Nucleus accumbens (tissue), 56 donors: ENCODE measurements around the gene CA5A.
"Not testable (repeated sequence)": the region's sequence is repeated elsewhere in the genome, so short reads cannot be mapped to it uniquely, and the experiment has no call there.

Source experiments
- DNase-seq, 56 donors: peaks; one replicate each; lab custom pipeline; 2025; lab: John Stamatoyannopoulos, UW

Gene CA5A

DNA sequence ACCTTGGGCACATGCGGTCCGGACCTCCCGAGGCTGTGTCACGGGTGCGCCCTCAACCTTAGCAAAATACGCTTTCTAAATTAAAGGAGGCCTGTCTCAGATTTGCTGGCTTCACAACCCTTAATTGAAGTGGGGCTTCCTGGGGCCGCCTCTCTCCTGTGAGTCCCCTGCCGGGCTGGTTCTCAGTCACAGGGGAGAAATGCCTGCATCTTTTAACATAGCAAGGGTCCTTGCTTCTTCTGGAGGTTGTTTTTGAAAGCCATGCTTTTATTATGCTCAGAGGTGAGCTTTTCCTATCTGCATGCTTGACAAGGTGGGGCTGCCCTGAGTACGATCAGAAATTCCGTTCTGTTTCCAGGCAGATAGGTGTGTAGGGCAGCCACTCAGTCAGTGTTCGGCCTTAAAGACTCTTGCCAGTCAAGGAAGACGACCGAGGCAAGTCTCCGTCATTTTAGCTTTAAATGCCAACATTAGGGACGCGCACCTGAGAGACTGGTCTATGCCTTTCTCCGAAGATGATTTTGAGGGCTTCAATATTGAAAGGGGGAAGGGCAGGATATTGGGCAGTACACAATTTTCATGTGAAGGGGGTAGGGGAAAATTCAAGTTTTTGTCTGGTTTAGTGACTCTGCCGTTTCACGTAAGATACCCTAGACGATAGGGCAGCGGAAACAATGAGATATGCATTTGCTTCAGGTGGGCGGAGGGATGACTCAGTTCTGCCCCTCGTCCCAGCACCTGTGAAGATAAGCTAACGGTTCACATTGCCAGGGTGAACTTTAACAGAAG is 61.5 kb downstream of the CA5A start:
- DNase-seq, result no peak

DNA sequence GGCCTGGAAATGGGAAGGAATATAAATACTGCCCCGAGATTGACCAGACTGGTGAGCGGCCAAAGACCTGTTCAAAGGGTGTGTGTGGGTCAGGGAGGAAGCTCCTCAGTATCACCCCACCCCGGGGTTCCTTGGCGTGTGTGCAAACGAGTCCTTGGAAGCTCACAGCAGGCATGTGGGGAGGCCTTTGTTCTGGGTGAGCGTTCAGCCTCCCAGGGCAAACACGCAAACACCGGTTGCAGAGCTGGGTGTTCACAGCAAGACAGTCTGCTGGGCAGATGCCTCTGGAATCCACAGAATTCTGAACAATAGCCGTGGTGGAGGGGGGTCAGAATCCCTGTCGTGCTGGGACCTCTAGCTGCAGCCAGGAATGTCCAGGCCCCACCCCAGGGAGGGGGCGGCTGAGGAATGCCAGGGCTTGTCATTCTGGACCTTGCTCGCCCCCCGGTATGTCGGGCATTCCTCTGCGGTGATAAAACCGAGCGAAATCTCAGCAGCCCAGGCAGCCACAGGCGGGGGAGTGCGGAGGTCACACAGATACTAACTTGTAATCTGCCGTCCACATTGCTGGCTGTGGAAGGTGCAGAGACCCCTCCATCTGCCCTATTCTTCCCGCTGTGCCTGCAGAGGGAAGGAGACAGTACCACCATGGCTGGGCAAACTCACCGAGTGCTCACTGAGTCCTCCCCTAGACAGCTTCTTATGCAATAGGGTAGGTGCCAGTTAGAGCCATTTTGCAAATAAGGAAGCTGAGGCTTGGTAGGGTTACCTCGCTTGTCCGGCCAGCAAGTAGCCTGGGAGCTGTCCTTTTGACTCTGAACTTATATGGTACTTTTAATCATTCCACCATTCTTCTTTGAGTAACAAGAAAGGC is 65.7 kb downstream of the CA5A start:
- not testable (repeated sequence) for DNase-seq

DNA sequence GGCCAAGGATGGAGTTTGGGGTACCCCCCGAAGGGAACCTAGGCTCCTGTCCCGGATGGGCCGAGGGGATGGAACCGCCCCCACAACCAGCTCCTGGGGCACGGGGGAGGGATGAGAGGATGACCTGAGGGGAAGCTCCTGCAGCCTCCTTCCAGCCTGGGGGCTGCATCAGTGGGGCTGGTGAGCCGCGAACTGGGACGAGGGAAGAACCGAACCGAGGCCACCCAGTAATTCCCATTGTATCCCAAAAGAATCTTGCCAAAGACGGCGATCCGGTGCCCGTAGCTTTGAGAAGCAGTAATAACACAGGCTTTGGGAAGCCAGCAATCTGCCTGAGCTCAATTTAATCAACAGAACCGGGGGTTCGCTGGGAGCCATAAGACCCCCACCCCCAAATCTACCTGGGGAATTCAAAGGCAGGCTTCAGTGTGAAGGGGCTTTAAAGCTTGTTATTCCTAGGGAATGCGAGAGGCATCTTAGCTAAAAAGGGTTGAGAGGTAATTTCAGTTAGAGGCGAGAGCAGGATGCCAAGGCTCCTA is 66.4 kb downstream of the CA5A start:
- not testable (repeated sequence) for DNase-seq

DNA sequence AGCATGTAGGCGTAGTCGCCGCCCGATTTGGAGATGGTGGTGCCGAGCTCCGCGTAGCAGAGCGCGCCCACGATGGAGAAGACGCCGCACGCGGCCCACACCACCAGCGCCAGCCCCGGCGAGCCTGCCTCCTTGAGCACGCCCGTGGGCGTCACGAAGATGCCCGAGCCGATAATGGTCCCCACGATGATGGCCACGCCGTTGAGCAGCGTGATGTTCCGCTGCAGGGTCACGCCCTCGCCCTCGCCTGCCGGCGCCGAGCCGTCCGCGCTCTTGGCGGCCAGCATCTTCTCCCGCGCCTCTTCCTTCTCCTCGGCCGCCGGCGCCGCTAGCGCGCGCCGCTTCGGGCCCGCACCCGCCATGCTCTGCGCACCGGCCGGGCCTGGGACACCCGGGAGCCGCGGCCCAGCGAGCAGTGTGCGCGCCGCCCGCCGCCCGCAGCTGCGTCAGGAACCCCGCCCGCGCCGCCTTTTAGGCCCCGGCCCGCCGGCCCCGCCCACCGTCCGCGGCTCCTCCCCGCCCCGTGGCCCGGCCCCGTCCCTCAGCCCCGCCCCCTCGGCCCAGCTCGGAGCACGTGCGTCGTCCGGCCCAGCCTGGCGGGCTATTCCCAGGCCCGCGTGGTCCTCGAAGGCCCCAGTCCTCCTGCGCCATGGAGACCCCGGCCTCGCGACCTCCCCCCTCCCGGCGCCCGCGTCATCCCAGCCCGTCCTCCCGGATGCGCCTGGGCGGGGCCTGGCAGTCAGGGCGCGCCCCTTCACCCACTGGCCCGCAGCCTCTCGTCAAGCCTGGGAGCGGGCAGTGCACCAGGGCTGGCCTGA is 67.1 kb downstream of the CA5A start, which contains the start of gene SLC7A5:
Gene SLC7A5 (minus strand): TSS at position 447 of the 818 bp plus-strand sequence. CDS start 85 bp downstream, at position 362.
- DNase-seq, result peak in 52 of 56 donors; percentile 14 to 87 (median 60)

DNA sequence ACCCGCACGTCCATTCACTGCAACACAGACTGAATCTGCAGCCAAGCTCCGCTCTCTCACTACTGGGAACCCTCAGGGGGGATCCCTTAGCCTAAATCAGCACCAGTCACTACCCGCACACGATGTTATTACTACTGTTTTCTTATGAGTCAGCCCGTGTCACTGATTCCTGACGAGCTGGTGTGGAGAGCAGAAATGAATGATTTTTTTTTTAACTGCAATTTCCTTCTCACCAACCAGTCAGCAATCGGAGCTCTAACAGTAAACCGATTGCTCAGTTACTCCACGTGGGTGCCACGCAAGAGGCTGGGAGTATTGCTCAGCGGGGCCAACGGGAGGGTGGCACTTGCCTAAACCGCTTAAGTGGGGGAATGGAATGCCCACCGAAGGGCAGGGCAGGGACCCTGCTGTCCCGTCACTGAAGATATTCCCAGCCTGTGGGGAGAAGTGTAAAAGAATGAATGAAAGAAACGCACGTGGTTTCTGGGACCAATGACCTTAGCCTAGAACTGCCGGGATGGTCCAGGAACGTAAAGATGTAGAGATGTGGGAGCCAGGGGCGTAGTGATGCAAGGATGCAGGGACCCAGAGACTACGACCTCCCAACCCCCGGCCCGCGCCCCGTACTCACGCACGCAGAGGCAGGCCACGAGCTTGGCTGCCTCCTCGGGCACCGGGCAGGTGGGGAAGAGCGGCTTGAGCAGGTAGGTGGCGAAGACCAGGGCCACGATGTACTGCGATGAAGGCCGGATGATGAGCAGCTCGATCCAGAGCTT is 67.9 kb downstream of the CA5A start:
- DNase-seq, result peak in 32 of 56 donors; percentile 10 to 71 (median 39)

DNA sequence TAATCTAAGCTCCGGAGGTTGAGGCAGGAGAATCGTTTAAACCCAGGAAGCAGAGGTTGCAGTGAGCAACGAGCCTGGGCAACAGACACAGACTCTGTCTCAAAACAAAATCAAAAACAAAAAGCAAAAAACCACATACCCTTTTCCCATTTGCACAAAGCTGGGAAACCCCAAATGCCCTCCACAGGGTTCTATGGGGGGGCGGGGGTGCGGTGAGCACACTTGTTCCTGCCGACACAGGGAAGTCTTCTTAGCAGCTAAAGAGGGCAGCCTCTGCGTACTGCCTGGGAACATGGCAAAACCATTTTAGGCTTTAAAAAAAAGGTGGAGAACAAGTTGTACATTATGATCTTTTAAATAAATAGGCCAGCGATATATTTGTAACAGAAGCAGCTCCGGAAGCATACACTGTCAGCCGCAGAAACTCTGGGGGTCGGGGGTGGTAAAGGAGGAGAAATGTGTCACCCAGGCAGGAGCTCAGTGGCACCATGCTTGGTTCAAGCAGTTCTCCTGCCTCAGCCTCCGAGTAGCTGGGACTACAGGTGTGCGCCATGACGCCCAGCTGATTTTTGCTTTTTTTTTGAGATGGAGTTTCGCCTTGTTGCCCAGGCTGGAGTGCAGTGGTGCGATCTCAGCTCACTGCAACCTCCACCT is 70.3 kb downstream of the CA5A start:
- DNase-seq, result not testable (repeated sequence)

DNA sequence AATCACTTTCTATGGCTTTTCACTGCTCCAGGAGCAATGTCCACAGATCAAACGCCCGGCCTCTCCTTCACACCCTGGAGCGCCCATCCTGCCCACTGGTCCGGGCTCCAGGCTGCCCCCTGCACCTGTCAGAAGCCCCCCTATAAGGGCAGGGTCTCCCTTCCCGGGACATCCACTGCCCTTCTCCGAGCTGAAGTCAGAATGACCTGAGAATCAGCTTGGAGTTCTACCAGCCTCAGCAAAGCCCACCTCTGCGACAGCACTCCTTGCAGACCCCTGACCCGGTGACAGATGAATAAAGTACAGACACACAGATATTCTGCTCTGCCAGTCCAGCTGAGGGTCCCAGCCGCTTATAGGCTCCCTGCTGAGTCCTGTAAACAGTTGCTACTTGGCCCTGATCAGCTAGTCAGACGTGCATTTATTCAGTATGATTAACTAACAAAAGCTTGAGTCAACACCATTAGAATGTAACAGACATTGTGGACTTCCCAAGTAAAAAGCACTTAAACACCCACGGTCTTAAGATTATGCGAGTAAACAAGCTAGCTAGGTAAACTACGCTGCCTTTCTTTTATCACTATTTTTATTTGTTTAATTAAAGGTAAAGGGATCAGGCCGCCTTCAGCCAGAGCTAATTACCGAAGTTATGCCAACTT is 71.9 kb downstream of the CA5A start:
- DNase-seq, result no peak

DNA sequence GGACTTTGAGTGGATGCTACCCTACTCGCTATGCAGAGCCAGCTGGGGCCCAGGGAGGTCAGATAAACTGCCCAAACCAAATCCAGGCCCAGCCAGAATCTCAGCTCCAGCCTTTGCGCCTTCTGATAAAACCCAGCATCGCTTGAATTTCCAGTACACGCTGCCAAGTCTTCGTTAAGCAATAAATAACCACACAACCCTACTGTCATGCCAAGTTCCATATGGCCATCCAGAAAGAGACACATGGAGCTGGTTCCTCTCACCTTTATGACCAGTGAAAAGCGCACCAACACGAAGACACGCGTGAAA is 73.0 kb downstream of the CA5A start:
- not testable (repeated sequence) for DNase-seq

DNA sequence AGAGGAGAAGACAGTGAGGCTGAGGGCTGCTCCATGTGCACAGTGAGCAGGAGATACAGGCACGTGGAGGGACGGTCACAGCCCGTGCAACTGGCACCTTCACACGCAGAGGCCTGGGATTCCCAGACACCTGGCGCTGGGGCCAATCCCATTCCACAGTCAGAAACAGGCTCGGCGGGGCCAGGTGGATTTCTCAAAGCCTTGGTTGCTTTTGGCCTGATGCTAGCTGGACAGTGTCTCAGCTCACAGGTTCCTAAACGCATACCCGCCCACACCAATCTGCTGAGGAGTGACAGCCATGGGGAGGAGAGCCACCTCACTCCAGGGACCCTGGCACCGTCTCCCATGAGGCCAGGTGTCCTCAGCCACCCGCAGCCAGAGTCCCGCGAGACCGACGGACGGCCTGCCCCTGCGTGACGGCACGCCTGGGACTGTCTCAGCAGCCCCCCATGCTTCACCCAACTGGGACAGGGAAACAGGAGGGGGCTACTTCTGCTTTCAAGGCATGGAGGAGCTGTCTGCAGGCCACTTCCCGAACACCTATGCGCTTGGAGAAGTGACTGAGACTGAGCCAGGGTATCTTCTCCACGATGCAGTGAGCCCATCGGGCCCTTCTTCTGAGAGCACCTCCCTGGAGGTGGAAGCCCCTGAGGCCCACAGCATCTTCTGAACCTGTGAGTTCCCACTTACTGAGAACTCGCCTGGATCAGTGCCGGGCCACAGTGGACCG is 73.6 kb downstream of the CA5A start:
- DNase-seq, result not testable (repeated sequence)

DNA sequence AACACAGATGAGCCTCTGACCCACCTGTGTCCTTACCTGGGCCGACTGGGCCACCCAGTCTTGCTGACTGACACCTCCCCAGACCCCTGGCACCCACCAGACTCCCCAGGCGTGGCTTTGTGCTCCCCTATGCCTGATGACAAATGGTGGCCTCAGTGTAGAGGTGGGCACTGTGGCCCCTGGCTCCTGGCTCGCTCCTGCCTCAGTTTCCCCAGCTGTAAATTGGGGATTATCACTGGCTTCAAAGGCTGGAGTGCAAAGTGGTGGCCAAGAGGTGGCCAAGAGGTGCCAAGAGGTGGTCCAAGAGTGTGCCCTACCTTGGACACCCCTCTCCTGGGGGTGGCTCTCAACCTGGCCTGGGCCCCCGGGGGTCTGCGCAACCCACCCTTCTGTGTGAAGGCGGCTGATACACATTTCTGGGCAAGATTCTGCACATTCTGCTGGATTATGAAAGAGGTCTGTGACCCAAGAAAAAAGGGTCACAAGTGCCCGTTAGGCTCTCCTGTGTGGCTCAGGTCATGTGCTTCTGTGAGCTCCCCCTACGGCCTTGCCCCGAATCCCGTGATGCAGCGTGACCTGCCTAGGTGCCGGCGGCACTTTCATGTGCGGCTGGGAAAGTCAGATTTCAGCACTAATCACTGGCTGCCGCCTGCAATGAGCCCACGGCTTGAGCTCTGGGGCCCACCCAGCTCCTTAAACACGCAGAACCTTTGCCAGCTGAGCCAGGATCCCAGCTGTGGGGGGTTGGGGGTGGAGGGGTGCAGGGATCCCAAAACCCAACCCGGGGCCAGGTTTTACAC is 74.8 kb downstream of the CA5A start:
- not testable (repeated sequence) for DNase-seq

DNA sequence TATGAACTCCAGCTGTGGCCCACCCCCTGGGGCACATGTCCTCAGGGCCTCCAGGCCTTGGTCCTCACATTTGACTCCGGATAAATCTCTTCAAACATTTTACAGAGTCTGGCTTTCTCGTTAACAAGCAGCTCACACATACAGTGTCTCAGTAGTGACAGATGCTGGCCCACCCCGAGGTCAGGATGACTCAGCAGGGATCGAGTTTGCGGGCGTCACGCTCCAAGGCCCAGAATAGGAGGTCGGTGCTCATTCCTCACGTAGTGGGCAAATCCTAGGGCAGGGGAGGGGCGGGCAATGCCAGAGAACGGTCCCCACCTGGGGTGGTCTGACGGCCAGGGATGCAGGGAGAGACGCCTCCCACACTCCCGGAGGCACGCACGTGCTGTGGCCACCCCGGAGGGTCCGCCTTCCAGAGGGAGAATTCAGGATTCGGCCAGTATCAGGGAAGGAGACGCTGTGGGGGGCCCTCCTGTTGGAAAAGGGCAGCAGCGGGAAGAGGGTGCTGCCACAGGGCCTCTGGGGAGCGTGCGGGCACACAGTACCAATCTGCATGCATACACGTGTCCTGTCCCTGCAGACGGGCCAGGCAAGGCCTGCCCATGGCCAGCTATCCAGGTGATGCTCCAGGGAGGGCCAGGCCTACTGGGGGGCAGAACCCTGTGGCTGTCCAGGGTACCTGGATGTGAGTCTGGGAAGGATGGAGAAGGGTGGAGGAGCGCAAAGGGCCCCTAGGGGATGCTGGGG is 75.6 kb downstream of the CA5A start:
- peak in 4 of 56 donors; percentile 8 to 62 (median 28) for DNase-seq

DNA sequence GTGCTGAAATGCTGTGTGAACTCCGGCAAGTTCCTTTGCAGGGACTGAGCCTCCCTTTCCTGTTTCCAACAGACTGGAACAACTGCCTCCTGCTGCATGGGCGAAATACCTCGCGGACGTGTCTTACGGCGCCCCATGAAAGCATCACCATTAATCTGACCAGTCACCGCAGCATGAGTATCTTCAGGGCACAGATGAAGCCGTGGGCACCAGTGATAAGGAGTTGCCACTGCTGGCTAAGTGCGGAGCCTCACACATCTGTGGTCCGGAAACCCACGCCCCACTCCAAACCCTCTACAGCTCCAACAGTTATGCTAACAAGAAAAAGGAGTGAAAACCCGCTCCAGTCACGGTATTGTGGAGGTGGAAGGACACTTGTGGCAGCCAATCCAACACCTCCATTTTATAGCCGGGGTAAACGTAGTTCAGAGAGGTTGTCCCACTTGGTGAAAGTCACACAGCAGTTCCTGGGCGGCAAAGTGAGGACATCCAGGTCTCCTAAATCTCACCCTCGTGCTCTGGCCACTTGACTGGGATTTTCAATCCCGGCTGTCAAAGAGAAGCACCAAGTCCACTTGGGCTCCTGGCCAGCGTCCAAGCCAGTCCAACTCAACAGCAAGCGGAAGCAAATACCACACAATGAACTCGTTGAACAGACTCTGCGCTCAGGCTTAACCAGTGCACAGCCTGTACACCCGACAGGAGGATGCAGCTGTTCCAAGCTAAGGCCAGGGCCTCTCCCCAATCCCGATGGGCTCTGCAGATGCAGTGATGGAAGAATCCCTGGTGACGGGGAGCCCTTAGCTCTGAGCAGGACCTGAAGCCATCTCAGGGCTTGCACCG is 78.0 kb downstream of the CA5A start:
- peak in 36 of 56 donors; percentile 7 to 89 (median 31) for DNase-seq

DNA sequence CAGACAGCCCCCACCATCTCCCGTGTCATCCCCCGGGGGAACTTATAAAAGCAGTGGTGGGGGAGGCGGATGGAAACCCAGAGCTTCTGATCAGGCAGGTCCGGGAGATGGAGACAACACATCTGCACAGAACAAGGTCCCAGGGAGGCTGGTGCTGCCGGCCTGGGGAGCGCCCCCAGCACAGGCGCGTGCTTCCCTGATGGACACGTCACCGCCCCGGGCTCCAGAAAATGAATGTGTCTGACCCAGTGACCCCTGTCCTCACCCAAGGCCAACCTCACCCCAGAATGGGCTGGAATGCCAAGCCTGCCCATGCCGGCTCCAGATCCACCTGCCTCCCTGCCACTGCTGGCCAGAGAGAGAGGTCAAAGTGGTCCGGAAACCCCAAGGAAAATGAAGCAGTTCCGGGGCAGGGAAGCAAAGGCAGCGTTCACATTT is 79.5 kb downstream of the CA5A start:
- no peak for DNase-seq

DNA sequence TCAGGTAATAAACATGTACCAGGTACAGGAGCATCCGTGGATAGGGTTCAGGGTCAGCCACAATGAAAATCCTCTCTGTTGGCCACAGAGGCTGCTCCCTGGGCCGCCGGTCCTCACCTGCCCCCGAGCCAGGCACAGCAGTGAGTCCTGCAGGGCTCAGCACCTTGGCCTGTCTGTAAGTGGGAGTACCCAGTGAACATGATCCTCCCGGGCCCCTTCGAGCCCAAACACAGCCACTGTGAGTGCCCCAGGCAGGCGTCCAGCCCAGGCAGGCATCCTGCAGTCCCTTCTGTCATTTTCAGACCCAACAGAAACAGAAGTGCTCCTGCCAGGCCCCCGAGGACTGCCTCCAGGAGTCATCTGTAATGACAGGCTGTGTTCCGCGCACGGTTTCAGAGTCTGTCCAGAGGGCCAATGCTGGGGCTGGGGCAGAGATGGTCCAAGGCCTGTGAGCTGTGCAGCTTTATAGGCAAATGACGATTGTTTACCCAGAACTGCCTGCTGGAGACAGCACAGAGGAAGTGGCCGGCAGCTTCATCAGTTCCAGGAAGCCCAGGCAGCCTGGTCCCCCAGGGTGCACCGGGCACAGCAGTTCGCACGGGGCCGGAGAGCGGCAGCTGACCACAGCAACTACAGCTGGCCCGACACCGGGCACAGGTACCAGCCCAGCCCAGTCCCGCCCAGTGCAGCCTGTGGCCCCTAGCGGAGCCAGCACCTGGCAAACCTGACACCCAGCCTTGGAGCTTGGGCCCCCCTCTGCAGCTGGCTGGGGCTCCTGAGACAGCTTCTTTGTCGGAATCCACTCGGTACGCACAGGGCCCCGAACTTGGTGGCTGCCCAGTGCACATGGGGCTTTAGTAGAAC is 80.2 kb downstream of the CA5A start:
- DNase-seq, result peak in 15 of 56 donors; percentile 7 to 73 (median 26)
